CD4-positive, alpha-beta T cell (primary cell): Measurements from ENCODE around the gene SLX9. TPM values are rescaled to one million over a fixed set of nuclear protein-coding genes. Genes with fewer than 3 reads are reported as not detected.

Experiments used
- ATAC-seq: fragments of 200-7000 bp; cut with Tn5 transposase; one replicate; pipeline ENCODE4 v1.10.0; 2022; ENCODE audit warnings: mild to moderate bottlenecking; ENCODE audit not compliant: poor library complexity
- CTCF ChIA-PET: fragments of 350-600 bp; sonication (Branson Sonifier 250); formaldehyde crosslinking; loops from one replicate; lab custom pipeline; 2021; ENCODE audit warnings: antibody characterized with exemption, inconsistent platforms; lab: Charles Lee
- POLR2A ChIA-PET: fragments of 350-600 bp; sonication (Branson Sonifier 250); formaldehyde crosslinking; loops from one replicate; lab custom pipeline; 2021; ENCODE audit warnings: antibody characterized with exemption, inconsistent platforms; lab: Charles Lee
- DNase-seq, 14 experiments: peaks; one replicate each; pipeline ENCODE4 v3.0.0-alpha.2; 2013 to 2020; ENCODE audit warnings: mixed read lengths in 2 of 14
- H3K27ac ChIP-seq, 2 donors: one replicate each; pipeline versions ENCODE4 v1.5.1 to v1.7.0; 2013; ENCODE audit warnings: low read length in 2 of 2, low read depth in 1 of 2, mild to moderate bottlenecking in 1 of 2
- H3K27me3 ChIP-seq, 2 experiments: 1 replicate in 1 of 2; 2 replicates in 1 of 2; pipeline versions ENCODE4 v1.6.1 to v1.7.0; 2013; ENCODE audit warnings: low read length in 2 of 2, control low read depth in 1 of 2, mild to moderate bottlenecking in 1 of 2, moderate library complexity in 1 of 2; ENCODE audit not compliant: insufficient read depth in 2 of 2, control insufficient read depth in 1 of 2
- H3K36me3 ChIP-seq: one replicate; pipeline ENCODE4 v1.6.1; 2013; ENCODE audit warnings: low read length, control low read depth; ENCODE audit not compliant: insufficient read depth
- H3K4me1 ChIP-seq: one replicate; pipeline ENCODE4 v1.6.1; 2013; ENCODE audit warnings: low read length, control low read depth; ENCODE audit not compliant: insufficient read depth
- H3K4me3 ChIP-seq: one replicate; pipeline ENCODE4 v1.5.1; 2013; ENCODE audit warnings: mild to moderate bottlenecking, low read length, moderate library complexity
- H3K9me3 ChIP-seq, 2 experiments: 1 replicate in 1 of 2; 2 replicates in 1 of 2; pipeline versions ENCODE4 v1.6.1 to v1.7.0; 2013; ENCODE audit warnings: low read length in 2 of 2, mild to moderate bottlenecking in 2 of 2, control low read depth in 1 of 2, moderate library complexity in 1 of 2; ENCODE audit not compliant: control insufficient read depth in 1 of 2, insufficient read depth in 1 of 2
- H3K27ac Mint-ChIP-seq: one replicate; pipeline ENCODE4 v1.8.0; 2020; ENCODE audit warnings: mixed read lengths
- H3K27me3 Mint-ChIP-seq: one replicate; pipeline ENCODE4 v1.8.0; 2021; ENCODE audit warnings: mixed read lengths
- H3K36me3 Mint-ChIP-seq: one replicate; pipeline ENCODE4 v1.8.0; 2021; ENCODE audit warnings: low read depth, mixed read lengths
- H3K4me1 Mint-ChIP-seq: one replicate; pipeline ENCODE4 v1.8.0; 2021; ENCODE audit warnings: low read depth, mixed read lengths
- H3K4me3 Mint-ChIP-seq: one replicate; pipeline ENCODE4 v1.8.0; 2020; ENCODE audit warnings: mild to moderate bottlenecking, mixed read lengths
- H3K9me3 Mint-ChIP-seq: one replicate; pipeline ENCODE4 v1.8.0; 2020; ENCODE audit warnings: mixed read lengths
- CTCF ChIP-seq: fragments of 200-600 bp; IDR thresholded peaks from one replicate; pipeline ENCODE4 v1.8.0; 2022; ENCODE audit warnings: antibody characterized with exemption, mild to moderate bottlenecking
- intact Hi-C, 2 experiments: fragments of 100-400 bp; cut with DNase I in 1 of 2; cut with micrococcal nuclease in 1 of 2; formaldehyde crosslinking; loops; one replicate each; pipeline versions ENCODE4 v1.15.1 to v1.9.0; 2023 to 2025; cut with DNase I, micrococcal nuclease
- total RNA-seq, 174 experiments: library from RNA in 2 of 174; stranded (reverse) in 2 of 174; gene quantifications; one replicate each; pipeline ENCODE4 v1.2.3 and lab custom pipeline; 2021 to 2026

Gene SLX9
- total RNA-seq, 2 experiments from 2014 or later: 7.7 to 9.1 TPM

GRCh38 chr21:44983421-44984206 is 43.8 kb downstream of the SLX9 start:
- Mint-ChIP-seq H3K27ac (no peak overlapping the region), H3K36me3 (no peaks in the 10 kb centered on the region), H3K27me3 (no peaks in the 10 kb centered on the region), H3K9me3 (no peaks in the 10 kb centered on the region), H3K4me1 (no peaks in the 10 kb centered on the region), H3K4me3 (no peak overlapping the region)
- CTCF ChIA-PET: no interaction called here
- DNase-seq (no peak), ATAC-seq (no peak)
- H3K36me3 ChIP-seq: no peaks in the 10 kb centered on the region
- POLR2A ChIA-PET: no interaction called here
- no peak overlapping the region for H3K27ac ChIP-seq
- H3K27me3 ChIP-seq: no peaks in the 10 kb centered on the region
- H3K9me3 ChIP-seq: no peaks in the 10 kb centered on the region
- H3K4me3 ChIP-seq: no peak overlapping the region
- no peak for TF ChIP-seq CTCF
- intact Hi-C loops: no loop called here
- no peaks in the 10 kb centered on the region for H3K4me1 ChIP-seq

GRCh38 chr21:44984428-44984791 is 44.6 kb downstream of the SLX9 start:
- no peaks in the 10 kb centered on the region for H3K9me3 ChIP-seq
- no peaks in the 10 kb centered on the region for H3K36me3 ChIP-seq
- no peaks in the 10 kb centered on the region for H3K4me1 ChIP-seq
- ChIA-PET CTCF (no interaction called here), POLR2A (no interaction called here)
- H3K27me3 Mint-ChIP-seq: no peaks in the 10 kb centered on the region
- DNase-seq: peak in 1 of 14 experiments; percentile 2
- no peaks in the 10 kb centered on the region for H3K36me3 Mint-ChIP-seq
- no peak for TF ChIP-seq CTCF
- H3K4me3 ChIP-seq: no peak overlapping the region
- intact Hi-C loops: no loop called here
- ATAC-seq: no peak
- no peaks in the 10 kb centered on the region for H3K9me3 Mint-ChIP-seq
- H3K4me1 Mint-ChIP-seq: no peaks in the 10 kb centered on the region
- H3K27me3 ChIP-seq: no peaks in the 10 kb centered on the region
- H3K27ac Mint-ChIP-seq: no peak overlapping the region
- H3K27ac ChIP-seq: no peak overlapping the region
- H3K4me3 Mint-ChIP-seq: no peak overlapping the region

- no peak overlapping the region for H3K27ac Mint-ChIP-seq
- Histone ChIP-seq H3K27me3 (no peaks in the 10 kb centered on the region), H3K4me3 (no peak overlapping the region), H3K9me3 (no peaks in the 10 kb centered on the region), H3K4me1 (no peaks in the 10 kb centered on the region), H3K27ac (no peak overlapping the region), H3K36me3 (no peaks in the 10 kb centered on the region)
- TF ChIP-seq CTCF: no peak
- no peaks in the 10 kb centered on the region for H3K27me3 Mint-ChIP-seq
- no peaks in the 10 kb centered on the region for H3K36me3 Mint-ChIP-seq
- ATAC-seq: no peak
- no peak overlapping the region for H3K4me3 Mint-ChIP-seq
- H3K4me1 Mint-ChIP-seq: no peaks in the 10 kb centered on the region
- ChIA-PET CTCF (no interaction called here), POLR2A (no interaction called here)
- intact Hi-C loops: no loop called here
- peak in 1 of 14 experiments; percentile 4 for DNase-seq
- H3K9me3 Mint-ChIP-seq: no peaks in the 10 kb centered on the region
Observed at GRCh38 chr21:44984792-44985440, 45.1 kb downstream of the SLX9 start.
